ENCODE measurements around the gene SLC25A25.
"Not testable (repeated sequence)": the region's sequence is repeated elsewhere in the genome, so short reads cannot be mapped to it uniquely, and the experiment has no call there.

SLC25A25 gene

DNA sequence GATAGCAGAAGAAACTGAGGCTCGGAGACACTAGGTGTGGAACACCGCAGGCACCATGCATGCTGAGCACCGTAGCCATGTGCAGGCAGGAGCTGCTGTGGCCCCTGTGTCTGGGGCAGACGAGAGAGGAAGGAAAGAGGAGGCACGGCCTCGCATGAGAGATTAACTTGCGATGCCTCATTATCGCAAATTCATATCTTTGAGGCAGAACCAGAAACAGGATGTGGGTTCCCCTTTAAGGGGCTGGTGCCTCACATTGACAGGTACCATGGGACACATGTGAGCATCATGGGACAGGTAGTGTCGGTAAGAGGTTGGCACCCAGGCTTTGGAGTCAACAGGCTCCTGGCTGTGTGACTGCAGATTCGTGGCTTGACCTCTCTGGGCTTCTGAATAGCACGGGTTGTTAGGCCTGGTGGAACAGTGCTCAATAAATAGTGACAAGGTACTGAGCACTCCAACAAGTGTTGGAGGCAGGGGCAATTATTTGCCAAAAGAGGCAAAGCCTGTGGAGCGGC lies 41.7 kb upstream of the SLC25A25 start:
- TF ChIP-seq, protein P1, sequence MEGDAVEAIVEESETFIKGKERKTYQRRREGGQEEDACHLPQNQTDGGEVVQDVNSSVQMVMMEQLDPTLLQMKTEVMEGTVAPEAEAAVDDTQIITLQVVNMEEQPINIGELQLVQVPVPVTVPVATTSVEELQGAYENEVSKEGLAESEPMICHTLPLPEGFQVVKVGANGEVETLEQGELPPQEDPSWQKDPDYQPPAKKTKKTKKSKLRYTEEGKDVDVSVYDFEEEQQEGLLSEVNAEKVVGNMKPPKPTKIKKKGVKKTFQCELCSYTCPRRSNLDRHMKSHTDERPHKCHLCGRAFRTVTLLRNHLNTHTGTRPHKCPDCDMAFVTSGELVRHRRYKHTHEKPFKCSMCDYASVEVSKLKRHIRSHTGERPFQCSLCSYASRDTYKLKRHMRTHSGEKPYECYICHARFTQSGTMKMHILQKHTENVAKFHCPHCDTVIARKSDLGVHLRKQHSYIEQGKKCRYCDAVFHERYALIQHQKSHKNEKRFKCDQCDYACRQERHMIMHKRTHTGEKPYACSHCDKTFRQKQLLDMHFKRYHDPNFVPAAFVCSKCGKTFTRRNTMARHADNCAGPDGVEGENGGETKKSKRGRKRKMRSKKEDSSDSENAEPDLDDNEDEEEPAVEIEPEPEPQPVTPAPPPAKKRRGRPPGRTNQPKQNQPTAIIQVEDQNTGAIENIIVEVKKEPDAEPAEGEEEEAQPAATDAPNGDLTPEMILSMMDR (IDR thresholded peaks at IDR 0.05; ENCODE audit: low read depth, low read length): no peak
- DNase-seq (ENCODE audit: extremely low read depth, low read depth): no peak

DNA sequence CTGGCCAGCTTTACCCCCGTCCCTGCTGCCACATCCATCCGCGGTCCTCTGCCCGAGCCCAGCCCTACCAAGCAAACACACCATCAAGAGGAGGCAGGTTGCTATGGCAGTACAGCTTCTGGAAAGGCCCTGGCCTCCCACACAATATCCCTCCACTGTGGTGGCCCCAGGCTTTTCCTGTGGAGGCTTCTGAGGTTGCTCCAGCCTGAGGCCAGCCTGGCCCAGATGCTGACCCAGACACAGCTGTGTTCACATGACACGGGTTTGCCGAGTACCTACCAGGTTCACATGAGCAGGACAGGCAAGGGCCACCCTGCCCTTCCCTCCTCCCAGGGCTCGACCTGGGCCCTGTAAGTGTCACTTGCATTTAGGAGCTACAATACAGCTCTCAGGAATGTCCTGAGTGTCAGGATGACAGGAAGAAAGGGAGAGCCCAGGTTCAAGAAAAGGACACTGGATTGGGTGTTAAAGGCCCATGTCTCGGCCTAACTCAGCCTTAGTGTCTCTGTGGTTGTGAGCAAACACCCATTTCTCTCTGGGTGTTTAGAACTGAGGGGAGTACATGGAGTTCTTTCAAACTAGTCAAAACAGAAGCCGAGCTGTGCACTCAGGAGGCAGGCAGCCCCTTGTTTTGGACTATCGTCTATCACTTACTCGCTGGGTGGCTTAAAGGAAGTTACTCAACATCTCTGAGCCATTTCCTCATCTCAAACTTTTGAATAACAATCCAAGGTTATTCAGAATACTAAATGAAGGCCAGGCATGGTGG lies 41.1 kb upstream of the SLC25A25 start:
- DNase-seq (ENCODE audit: extremely low read depth, low read depth): no peak

GRCh38 chr9:128027705-128028104 lies 40.3 kb upstream of the SLC25A25 start:
- TF ChIP-seq, protein P1 (IDR thresholded peaks at IDR 0.05; ENCODE audit: low read depth, low read length): no peak
- DNase-seq (ENCODE audit: extremely low read depth, low read depth): no peak

More for the DNA sequence above, 41.1 kb upstream of the SLC25A25 start:
- TF ChIP-seq, protein P1 (IDR thresholded peaks at IDR 0.05; ENCODE audit: low read depth, low read length): no peak

DNA sequence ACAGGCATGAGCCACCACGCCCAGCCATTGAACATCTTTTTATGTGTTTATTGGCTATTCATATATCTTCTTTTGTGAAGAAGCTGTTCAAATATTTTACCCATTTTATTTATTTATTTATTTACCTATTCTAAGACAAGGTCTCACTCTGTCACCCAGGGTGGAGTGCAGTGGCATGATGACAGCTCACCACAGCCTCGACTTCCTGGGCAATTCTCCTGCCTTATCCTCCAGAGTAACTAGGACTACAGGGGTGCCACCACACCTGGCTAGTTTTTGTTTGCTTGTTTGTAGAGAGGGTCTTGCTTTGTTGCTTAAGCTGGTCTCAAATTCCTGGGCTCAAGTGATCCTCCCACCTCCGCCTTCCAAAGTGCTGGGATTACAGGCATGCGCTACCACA lies 34.4 kb upstream of the SLC25A25 start:
- TF ChIP-seq, protein P1 (IDR thresholded peaks at IDR 0.05; ENCODE audit: low read depth, low read length): no peak
- no peak for DNase-seq (ENCODE audit: extremely low read depth, low read depth)

GRCh38 chr9:128034821-128035652 lies 33.0 kb upstream of the SLC25A25 start:
- TF ChIP-seq, protein P1 (IDR thresholded peaks at IDR 0.05; ENCODE audit: low read depth, low read length): peak; percentile 75
- peak; percentile 70 for DNase-seq (ENCODE audit: extremely low read depth, low read depth)

- DNase-seq (ENCODE audit: extremely low read depth, low read depth): not testable (repeated sequence)
Measured at GRCh38 chr9:128036522-128036921, 31.5 kb upstream of the SLC25A25 start.

DNA sequence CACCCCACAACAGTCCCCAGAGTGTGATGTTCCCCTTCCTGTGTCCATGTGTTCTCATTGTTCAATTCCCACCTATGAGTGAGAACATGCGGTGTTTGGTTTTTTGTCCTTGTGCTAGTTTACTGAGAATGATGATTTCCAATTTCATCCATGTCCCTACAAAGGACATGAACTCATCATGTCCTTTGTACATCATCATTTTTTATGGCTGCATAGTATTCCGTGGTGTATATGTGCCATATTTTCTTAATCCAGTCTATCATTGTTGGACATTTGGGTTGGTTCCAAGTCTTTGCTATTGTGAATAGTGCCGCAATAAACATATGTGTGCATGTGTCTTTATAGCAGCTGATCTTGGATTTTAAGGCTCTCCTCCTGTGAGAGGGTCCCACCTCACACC lies 27.2 kb upstream of the SLC25A25 start:
- DNase-seq (ENCODE audit: extremely low read depth, low read depth): not testable (repeated sequence)

- TF ChIP-seq, protein P1 (IDR thresholded peaks at IDR 0.05; ENCODE audit: low read depth, low read length): no peak
Measured at GRCh38 chr9:128042043-128042442, 26.0 kb upstream of the SLC25A25 start.

More at GRCh38 chr9:128042043-128042442, 26.0 kb upstream of the SLC25A25 start:
- DNase-seq (ENCODE audit: extremely low read depth, low read depth): no peak
